HepG2 (cell line): ENCODE measurements around the gene ZNF644. TPM values are rescaled to one million over a fixed set of nuclear protein-coding genes. Genes with fewer than 3 reads are reported as not detected.

Source experiments
- ATAC-seq: fragments of 200-7000 bp; cut with Tn5 transposase; 3 replicates; pipeline ENCODE4 v1.9.1; 2020; ENCODE audit warnings: mild to moderate bottlenecking, moderate library complexity
- BruUV-seq: library from RNA; stranded (reverse); fragments of 400-500 nt; replicated peaks from 2 replicates; lab custom pipeline; 2021; lab: Mats Ljungman, UMichigan
- CTCF ChIA-PET: fragments of 300-600 bp; formaldehyde crosslinking; extraction: SDS; loops from one replicate; lab custom pipeline; 2021; ENCODE audit warnings: low total read pairs, inconsistent platforms, low intra/inter-chr PET ratio; lab: Yijun Ruan, JAX
- POLR2A ChIA-PET: fragments of 350-600 bp; sonication (Branson Sonifier 250); formaldehyde crosslinking; loops from one replicate; lab custom pipeline; 2020; ENCODE audit warnings: antibody characterized with exemption, inconsistent platforms; lab: Yijun Ruan, JAX
- DNase-seq: peaks from one replicate; pipeline ENCODE4 v3.0.0-alpha.2; 2015; ENCODE audit warnings: low spot score
- FAIRE-seq: peaks from 3 replicates; lab custom pipeline; 2011; peaks lifted over from hg19 to GRCh38; lab: Jason Lieb, UNC
- H2AFZ ChIP-seq: one replicate; pipeline ENCODE4 v1.6.1; 2011; ENCODE audit warnings: low read length, inconsistent platforms
- H3K27ac ChIP-seq: fragments of 300-600 bp; 3 replicates; pipeline ENCODE4 v1.8.0; 2011; ENCODE audit warnings: mixed run types, mild to moderate bottlenecking, mixed read lengths, low read length, inconsistent platforms; ENCODE audit not compliant: insufficient read depth; ENCODE audit errors: extremely low read length
- H3K27me3 ChIP-seq, 2 experiments: fragments of 200-600 bp in 1 of 2; 2 replicates in 1 of 2; 3 replicates in 1 of 2; pipeline versions ENCODE4 v1.6.0 to v1.8.0; 2011; ENCODE audit warnings: low read length in 2 of 2, mild to moderate bottlenecking in 2 of 2, moderate library complexity in 2 of 2, inconsistent platforms in 1 of 2; ENCODE audit not compliant: insufficient read depth in 2 of 2, control insufficient read depth in 1 of 2
- H3K36me3 ChIP-seq, 2 experiments: fragments of 200-600 bp in 1 of 2; replicated peaks in 1 of 2; 2 replicates in 1 of 2; 3 replicates in 1 of 2; pipeline versions ENCODE4 v1.5.1 to v1.8.0; 2011; ENCODE audit warnings: low read length in 2 of 2, inconsistent platforms in 1 of 2; ENCODE audit not compliant: insufficient read depth in 2 of 2, control insufficient read depth in 1 of 2
- H3K4me1 ChIP-seq: 2 replicates; pipeline ENCODE4 v1.5.1; 2012; ENCODE audit warnings: low read length, inconsistent platforms; ENCODE audit not compliant: insufficient read depth
- H3K4me2 ChIP-seq: 2 replicates; pipeline ENCODE4 v1.6.0; 2011; ENCODE audit warnings: low read depth, low read length, inconsistent platforms
- H3K4me3 ChIP-seq, 3 experiments: fragments of 200-600 bp in 1 of 3; sonication (generic), shearing (Covaris generic) in 1 of 3; replicated peaks in 1 of 3; 2 replicates each; pipeline ENCODE4 v1.5.1; 2011 to 2016; ENCODE audit warnings: low read length in 3 of 3, inconsistent platforms in 2 of 3, low read depth in 2 of 3, mild to moderate bottlenecking in 2 of 3, control low read depth in 1 of 3, mixed read lengths in 1 of 3; ENCODE audit not compliant: insufficient read depth in 1 of 3
- H3K79me2 ChIP-seq: one replicate; pipeline ENCODE4 v1.6.1; 2011; ENCODE audit warnings: low read length, inconsistent platforms; ENCODE audit not compliant: insufficient read depth
- H3K9ac ChIP-seq: 2 replicates; pipeline ENCODE4 v1.6.0; 2011; ENCODE audit warnings: mild to moderate bottlenecking, low read depth, low read length, inconsistent platforms; ENCODE audit not compliant: insufficient read depth
- H3K9me3 ChIP-seq: 2 replicates; pipeline ENCODE4 v1.5.1; 2012; ENCODE audit warnings: mild to moderate bottlenecking, low read length
- H4K20me1 ChIP-seq: 2 replicates; pipeline ENCODE4 v1.6.0; 2011; ENCODE audit warnings: inconsistent platforms, mild to moderate bottlenecking, low read length, moderate library complexity; ENCODE audit not compliant: insufficient read depth
- CCDC6 ChIP-seq: sonication (generic); formaldehyde crosslinking; IDR thresholded peaks from 2 replicates; pipeline ENCODE4 v1.8.1; 2022; ENCODE audit warnings: mild to moderate bottlenecking, missing genetic modification reagents, moderate library complexity
- CREB3 ChIP-seq: sonication (generic); formaldehyde crosslinking; IDR thresholded peaks from 2 replicates; pipeline ENCODE4 v1.5.0; 2020; ENCODE audit warnings: missing genetic modification reagents
- DRAP1 ChIP-seq: IDR thresholded peaks from 2 replicates; pipeline ENCODE4 v1.6.1; 2016; ENCODE audit warnings: missing genetic modification reagents, missing compliant biosample characterization
- JUND ChIP-seq: sonication (generic); formaldehyde crosslinking; IDR thresholded peaks from 2 replicates; pipeline ENCODE4 v1.8.0; 2022; ENCODE audit warnings: mild to moderate bottlenecking, missing genetic modification reagents
- MAFF ChIP-seq: IDR thresholded peaks from 2 replicates; pipeline ENCODE4 v1.6.1; 2011; ENCODE audit warnings: low read depth, low read length, improper control_type of control experiment
- MAFK ChIP-seq, 2 experiments: IDR thresholded peaks in 1 of 2; conservative IDR thresholded peaks in 1 of 2; 2 replicates each; pipeline ENCODE4 v1.6.1; 2011; ENCODE audit warnings: improper control_type of control experiment in 2 of 2, low read length in 2 of 2
- MIER2 ChIP-seq: IDR thresholded peaks from 2 replicates; pipeline ENCODE4 v1.6.1; 2016; ENCODE audit warnings: missing biosample characterization, missing genetic modification reagents
- NFE2L1 ChIP-seq: sonication (generic); formaldehyde crosslinking; IDR thresholded peaks from 2 replicates; pipeline ENCODE4 v1.4.0; 2020; ENCODE audit warnings: missing genetic modification reagents, mild to moderate bottlenecking, borderline replicate concordance
- PHF5A ChIP-seq: IDR thresholded peaks from one replicate; pipeline ENCODE4 v1.6.1; 2018; ENCODE audit warnings: low read depth, missing genetic modification reagents; ENCODE audit not compliant: unreplicated experiment
- POLR2A ChIP-seq, 2 experiments: IDR thresholded peaks; 2 replicates each; pipeline ENCODE4 v1.6.1; 2011; ENCODE audit warnings: low read depth in 2 of 2, low read length in 2 of 2, mild to moderate bottlenecking in 1 of 2, moderate library complexity in 1 of 2; ENCODE audit not compliant: insufficient read depth in 1 of 2
- RARG ChIP-seq: sonication (generic); formaldehyde crosslinking; IDR thresholded peaks from 2 replicates; pipeline ENCODE4 v1.4.0; 2020; ENCODE audit warnings: low read depth, mild to moderate bottlenecking, missing genetic modification reagents
- SP1 ChIP-seq, 2 experiments: fragments of 450-650 bp in 1 of 2; sonication (generic) in 1 of 2; formaldehyde crosslinking in 1 of 2; IDR thresholded peaks; 2 replicates each; pipeline versions ENCODE4 v1.4.0 to v1.6.1; 2016 to 2020; ENCODE audit warnings: missing genetic modification reagents in 1 of 2
- ZBTB33 ChIP-seq: sonication (generic); formaldehyde crosslinking; IDR thresholded peaks from 2 replicates; pipeline ENCODE4 v1.4.0; 2020; ENCODE audit warnings: missing genetic modification reagents
- ZNF674 ChIP-seq: sonication (generic); formaldehyde crosslinking; IDR thresholded peaks from 2 replicates; pipeline ENCODE4 v1.5.0; 2020; ENCODE audit warnings: low read depth, mild to moderate bottlenecking, missing genetic modification reagents
- WGBS: methylation state at CpG from one replicate; pipeline ENCODE4 v1.1.6; 2017; ENCODE audit warnings: low lambda C conversion rate; 5-methylcytosine and 5-hydroxymethylcytosine counted together
- in situ Hi-C: cut with HindIII; loops from 2 replicates; pipeline ENCODE4 v1.10.0; 2017; ENCODE audit warnings: low pct_unique_long_range_greater_than_20kb; ENCODE audit not compliant: extremely low pct_ligation_motif_present
- intact Hi-C: fragments of 100-400 bp; cut with micrococcal nuclease; formaldehyde crosslinking; loops from one replicate; pipeline ENCODE4 v1.10.0; 2022; ENCODE audit not compliant: unreplicated experiment
- polyA plus RNA-seq, 8 experiments: library from polyadenylated mRNA; depleted of rRNA in 3 of 8; stranded (reverse) in 7 of 8; unstranded in 1 of 8; fragments of >200 nt; fragmentation: Illumina TruSeq in 4 of 8; extraction: Trizol in 4 of 8; gene quantifications; 2 replicates each; pipeline versions ENCODE4 v1.2.1 to v1.2.3, GENCODE V29; 2011 to 2016; ENCODE audit warnings: low read depth in 4 of 8, missing spikeins in 1 of 8, mixed read lengths in 1 of 8; ENCODE audit not compliant: insufficient read depth in 1 of 8
- total RNA-seq, 5 experiments: library from RNA; depleted of rRNA; stranded (reverse); fragments of >200 nt; fragmentation: Illumina TruSeq; extraction: Trizol; gene quantifications; 2 replicates each; pipeline ENCODE4 v1.2.3, GENCODE V29; 2016; ENCODE audit warnings: low read depth in 1 of 5

ZNF644 gene
- total and polyA plus RNA-seq, 2 of the 13 experiments (the other 11 are each of a cell fraction or from before 2014, with no cell fraction given): 17.7 to 51.7 TPM

- peak; percentile 34; the same call in 2 of the 3 replicates for ATAC-seq
- no peak overlapping the region for H3K4me2 ChIP-seq
These were observed 14.0 kb downstream of the ZNF644 start for GRCh38 chr1:91007827-91008226.

GRCh38 chr1:91007092-91007491 is 14.7 kb downstream of the ZNF644 start:
- intact Hi-C loops (no loop called here), in situ Hi-C loops (no loop called here)
- peak; percentile 51; the same call in 2 of the 3 replicates for ATAC-seq
- Histone ChIP-seq H3K27ac (no peak overlapping the region), H3K79me2 (peaks cover 87% of the 10 kb centered on the region), H4K20me1 (peaks cover 44% of the 10 kb centered on the region), H3K9ac (no peak overlapping the region), H2AFZ (no peak overlapping the region), H3K4me2 (no peak overlapping the region), H3K36me3 (0 out of 5 replicates have a peak, but pooled peaks cover 0 to 4% of the 10 kb centered on the region in 2 experiments), H3K9me3 (no peaks in the 10 kb centered on the region), H3K4me3 (no peak overlapping the region), H3K4me1 (peaks cover 22% of the 10 kb centered on the region), H3K27me3 (no peaks in the 10 kb centered on the region)
- DNase-seq: no peak
- POLR2A ChIA-PET: no interaction called here
- BruUV-seq: no TSS peak
- CTCF ChIA-PET: no interaction called here
- 93% methylated on average over 7 of the region's 7 CpGs for WGBS
- FAIRE-seq: no peak
- TF ChIP-seq MIER2 (CRISPR knock-in tag) (no peak), ZBTB33 (CRISPR knock-in tag) (peak; percentile 20; the same call in 1 of the 2 replicates), RARG (CRISPR knock-in tag) (no peak), DRAP1 (CRISPR knock-in tag) (no peak), NFE2L1 (no peak), CREB3 (CRISPR knock-in tag) (no peak)

More at GRCh38 chr1:91007827-91008226, 14.0 kb downstream of the ZNF644 start:
- H3K9me3 ChIP-seq: no peaks in the 10 kb centered on the region
- TF ChIP-seq SP1 (IDR thresholded peaks at IDR 0.05) (no peak), SP1 (CRISPR knock-in tag; IDR thresholded peaks at IDR 0.05) (no peak), CCDC6 (CRISPR knock-in tag) (no peak), MAFK (conservative IDR thresholded peaks at IDR 0.05 in 1 of 2, IDR thresholded peaks at IDR 0.05 in 1 of 2; ENCODE audit: low read length in 2 of 2) (peak; percentile 56 to 65), MAFF (0 out of 2 replicates have a peak, but pooled peaks have one; percentile 15), ZNF674 (CRISPR knock-in tag) (no peak), POLR2A (IDR thresholded peaks at IDR 0.05; ENCODE audit: insufficient read depth in 1 of 2, low read depth in 2 of 2, low read length in 2 of 2) (no peak), PHF5A (CRISPR knock-in tag) (no peak), JUND (CRISPR knock-in tag) (no peak)
- H3K36me3 ChIP-seq: 0 out of 5 replicates have a peak, but pooled peaks cover 0 to 4% of the 10 kb centered on the region in 2 experiments
- H3K27ac ChIP-seq: no peak overlapping the region
- no peak overlapping the region for H2AFZ ChIP-seq
- peaks cover 27% of the 10 kb centered on the region for H3K4me1 ChIP-seq
- H3K9ac ChIP-seq: no peak overlapping the region
- no peak for DNase-seq
- H3K27me3 ChIP-seq: no peaks in the 10 kb centered on the region
- H3K4me3 ChIP-seq: no peak overlapping the region
- H3K79me2 ChIP-seq: peaks cover 93% of the 10 kb centered on the region
- ChIA-PET CTCF (no interaction called here), POLR2A (interaction anchor here (3.6 kb wide), 1 partner anchor 14 kb away, joined by 19 read pairs; the partner anchor contains the start of gene ZNF644)
- peaks cover 44% of the 10 kb centered on the region for H4K20me1 ChIP-seq
- FAIRE-seq: no peak
- in situ Hi-C loops: no loop called here
- intact Hi-C loops: no loop called here
- TSS peak; percentile 1 for BruUV-seq
